GM19351 (cell line): ENCODE data around the gene CIAPIN1.

Source experiments
- ATAC-seq: cut with Tn5 transposase; IDR thresholded peaks from one replicate; pipeline ENCODE4 v1.9.1; 2021; ENCODE audit warnings: mild to moderate bottlenecking, moderate library complexity; ENCODE audit not compliant: unreplicated experiment

CIAPIN1 gene

DNA sequence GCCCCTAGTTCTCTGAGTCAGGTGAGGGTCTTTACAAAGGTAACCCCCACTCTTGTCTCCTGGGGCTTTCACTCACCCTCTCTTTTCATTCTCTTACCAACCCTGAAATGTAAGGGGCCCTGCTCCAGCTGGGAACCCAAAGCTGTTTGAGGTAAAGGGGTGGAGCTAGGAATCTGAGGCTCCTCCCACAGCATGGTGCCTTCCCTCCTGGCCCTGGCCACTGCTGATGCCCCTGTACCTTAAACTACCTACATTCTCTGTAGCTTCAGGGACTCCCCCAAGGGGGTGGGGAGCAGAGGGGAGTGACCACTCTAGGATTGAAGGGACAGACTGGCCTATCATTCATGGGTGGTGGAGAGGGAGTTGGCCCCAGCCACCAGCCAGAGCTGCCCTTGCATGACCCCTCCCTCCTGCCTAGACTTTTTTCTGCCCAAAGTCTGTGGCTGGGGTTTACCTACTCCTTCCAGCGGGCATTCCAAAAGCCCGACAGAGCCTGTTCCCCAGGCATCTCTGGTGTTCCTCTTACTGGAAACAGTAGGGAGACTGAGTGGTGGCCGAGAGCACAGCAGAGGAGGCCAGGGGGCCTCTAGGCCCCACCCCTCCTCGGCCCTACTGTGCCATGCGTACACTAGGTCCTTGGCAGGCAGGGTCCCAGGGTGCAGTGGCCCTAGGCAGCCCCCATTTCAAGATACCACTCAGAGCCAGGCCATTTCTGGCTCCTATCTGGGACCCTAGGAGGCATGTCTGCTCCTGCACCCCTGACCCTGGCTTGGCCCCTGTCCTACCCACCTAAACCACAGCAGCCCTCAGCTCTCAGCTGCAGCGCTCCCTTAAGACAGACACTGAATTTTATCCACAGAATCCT is 29.6 kb upstream of the CIAPIN1 start:
- no peak for ATAC-seq

DNA sequence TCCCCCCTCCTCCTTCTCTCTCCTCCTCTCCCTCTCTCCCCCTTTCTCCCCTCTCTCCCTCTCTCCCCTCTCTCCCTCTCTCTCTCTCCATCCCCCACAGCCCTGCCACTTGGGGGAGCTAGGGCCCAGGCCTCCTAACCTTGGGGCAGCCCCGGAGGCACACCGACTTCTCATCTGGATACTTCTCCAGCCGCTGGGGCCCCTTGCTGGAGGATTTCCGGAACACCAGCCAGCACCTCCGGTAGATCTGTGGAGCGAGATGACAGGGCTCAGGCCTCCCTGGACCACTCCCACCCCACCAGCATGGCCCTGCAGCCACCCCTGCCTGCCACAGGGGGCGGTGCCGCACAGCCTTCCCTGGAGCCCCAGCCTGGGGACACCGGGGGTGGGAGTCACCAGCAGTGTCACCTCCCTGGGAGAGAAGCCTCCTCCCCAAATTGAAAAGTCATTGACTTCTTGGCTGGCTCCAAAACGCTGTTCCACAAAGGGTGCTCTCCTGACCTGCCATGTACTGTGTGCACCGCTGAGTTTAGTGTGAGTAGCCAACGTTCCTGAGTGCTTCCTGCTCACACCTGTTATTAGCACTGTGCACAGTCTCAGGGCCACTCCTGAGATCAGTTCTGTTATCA is 28.6 kb upstream of the CIAPIN1 start:
- peak; percentile 96 for ATAC-seq

DNA sequence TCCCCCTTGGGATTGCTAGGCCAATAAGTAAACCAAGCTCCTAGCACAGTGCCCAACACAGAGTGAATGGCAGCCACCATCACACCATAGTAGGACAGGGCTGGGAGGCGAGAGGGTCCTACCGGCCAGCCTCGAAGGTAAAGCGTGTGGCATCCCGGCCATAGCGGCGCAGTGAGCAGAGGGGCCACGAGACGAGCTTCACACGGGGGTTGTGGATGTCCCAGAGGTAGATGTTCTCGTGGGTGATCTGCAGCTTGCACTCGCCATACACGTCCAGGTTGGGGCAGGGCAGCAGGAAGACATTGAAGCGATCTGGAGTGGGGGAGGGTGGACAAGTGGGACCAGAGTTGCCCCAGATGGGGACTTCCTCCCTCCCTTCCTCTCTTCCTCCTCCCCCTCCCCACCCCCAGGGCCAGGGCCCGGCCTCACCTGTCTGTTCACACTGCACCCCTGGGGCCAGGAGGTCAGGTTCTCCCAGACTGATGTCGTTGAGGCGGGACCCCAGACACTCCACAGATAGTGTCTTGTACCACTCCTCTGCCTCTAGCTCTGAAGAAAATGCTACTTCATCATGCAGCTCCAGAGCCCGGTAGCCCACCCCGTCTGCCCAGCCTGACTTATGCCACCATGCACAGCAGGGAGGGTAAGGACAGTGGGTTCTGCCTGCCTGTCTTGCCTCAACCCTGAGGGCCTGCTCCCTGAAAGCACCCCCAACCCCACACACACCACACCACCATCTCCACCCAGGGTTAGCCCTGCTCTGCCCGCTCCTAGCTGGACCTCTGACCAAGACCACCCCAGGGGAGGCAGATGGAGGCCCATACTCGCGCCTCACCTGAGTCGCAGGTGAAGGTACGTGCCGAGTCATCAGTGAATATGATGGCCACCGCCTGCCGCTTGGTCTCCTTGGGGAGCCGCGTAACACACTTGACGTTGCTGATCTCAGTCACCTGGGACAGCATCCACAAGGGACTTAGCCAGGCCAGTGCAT is 27.8 kb upstream of the CIAPIN1 start:
- no peak for ATAC-seq

DNA sequence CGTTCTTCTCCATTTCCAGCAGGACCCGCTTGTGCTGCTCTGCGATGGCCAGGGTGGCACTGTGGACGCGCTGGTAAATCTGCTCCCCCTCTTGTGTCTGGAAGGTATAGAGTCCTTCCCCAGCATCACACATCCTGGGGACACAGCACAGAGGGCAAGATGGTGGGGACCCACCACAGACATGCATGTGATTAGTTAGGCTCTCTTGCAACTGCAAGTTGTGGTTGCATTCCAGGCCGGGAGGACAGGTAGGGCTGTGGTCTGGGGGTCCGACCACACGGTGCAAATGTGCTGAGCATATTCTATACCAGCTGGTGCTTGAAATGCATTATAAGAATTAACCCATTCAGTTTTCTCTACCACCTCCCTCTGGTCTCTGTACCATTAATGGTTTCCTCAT is 26.7 kb upstream of the CIAPIN1 start:
- no peak for ATAC-seq

DNA sequence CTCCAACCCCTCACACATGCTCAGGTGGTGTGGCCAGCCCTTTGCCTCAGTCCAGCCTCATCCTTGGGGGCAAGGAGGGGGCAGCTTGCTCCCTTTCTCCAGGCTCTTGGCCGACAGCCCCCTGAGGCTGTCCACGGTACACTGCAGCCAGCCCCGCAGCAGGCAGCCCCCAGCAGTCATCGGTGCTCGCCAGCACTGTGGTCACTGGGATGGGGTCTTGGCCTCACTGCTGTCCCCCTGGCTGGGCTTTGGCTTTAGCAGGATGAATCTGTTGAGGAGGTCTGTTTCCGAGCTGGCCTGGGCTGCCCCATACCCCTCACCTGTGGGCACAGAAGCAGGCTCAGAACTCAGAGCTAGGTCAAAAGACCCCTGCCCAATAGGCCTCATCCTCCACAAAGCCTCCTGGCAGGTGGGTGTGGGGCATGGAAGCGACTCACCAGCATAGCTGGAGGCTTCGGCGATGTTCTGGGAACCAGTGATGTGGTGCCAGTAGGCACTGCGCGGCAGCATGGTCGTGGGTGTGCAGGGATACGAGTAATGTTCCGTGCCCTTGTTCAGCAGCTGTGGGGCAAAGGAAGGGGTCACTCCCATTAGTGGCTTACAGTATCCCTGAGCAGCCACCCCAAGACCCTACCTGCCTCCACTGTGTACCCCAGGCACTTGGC is 26.1 kb upstream of the CIAPIN1 start:
- no peak for ATAC-seq

DNA sequence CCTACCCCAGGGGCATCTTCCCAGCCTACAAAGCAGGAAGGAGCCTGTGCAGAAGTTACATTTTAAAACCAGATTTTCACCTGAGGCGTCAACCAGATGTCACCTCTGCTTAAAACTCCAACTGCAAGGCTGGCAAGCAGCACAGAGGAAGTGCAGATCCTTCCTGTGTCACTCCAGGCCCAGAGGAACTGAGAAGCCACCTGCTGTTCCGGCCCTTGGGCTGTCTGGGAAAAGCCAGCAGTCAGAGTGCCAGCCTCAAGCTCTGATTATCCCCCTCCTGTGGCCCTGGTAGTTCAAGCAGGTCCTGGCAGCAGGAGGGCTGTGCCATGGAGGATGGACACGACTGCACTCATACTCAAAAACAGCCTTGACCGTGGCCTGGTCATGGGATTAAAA is 25.5 kb upstream of the CIAPIN1 start:
- ATAC-seq: no peak

DNA sequence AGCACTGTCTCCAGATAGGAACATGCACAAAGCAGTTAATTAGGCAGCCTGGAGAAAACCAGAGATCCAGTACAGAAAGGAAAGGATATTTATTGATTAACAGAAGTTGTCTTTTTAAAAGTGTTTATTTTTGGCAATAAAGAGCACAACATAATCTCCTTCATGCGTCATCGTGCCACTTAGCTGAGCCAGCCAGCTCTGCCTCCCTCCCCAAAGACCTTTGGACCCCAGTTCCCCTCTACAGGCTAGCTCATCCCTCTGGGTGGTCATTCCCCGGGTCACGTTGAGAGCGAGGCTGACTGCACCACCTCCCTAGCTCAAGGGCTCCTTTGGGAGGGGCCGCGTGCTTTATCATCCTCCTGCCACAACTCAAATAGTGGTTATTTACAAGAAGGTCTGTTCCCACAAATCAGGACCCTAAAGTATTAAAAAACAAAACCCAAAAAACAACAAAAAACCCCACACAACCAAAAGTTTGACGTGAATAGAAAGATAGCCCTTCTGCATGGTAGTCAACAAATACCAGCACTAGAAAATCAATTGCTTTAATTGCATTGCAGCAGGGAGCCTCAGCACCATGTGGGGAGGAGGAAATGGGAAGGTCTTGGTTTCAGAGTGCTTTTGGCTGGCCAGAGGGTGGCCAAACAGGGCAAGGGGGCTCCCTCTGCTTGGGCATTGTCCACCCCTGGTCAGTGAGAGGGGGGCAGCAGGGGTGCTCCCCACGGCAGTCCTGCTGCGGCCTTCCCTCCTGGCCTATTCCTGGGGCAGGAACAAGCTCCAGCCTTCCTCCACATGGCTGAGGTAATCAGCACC is 24.9 kb upstream of the CIAPIN1 start:
- no peak for ATAC-seq

DNA sequence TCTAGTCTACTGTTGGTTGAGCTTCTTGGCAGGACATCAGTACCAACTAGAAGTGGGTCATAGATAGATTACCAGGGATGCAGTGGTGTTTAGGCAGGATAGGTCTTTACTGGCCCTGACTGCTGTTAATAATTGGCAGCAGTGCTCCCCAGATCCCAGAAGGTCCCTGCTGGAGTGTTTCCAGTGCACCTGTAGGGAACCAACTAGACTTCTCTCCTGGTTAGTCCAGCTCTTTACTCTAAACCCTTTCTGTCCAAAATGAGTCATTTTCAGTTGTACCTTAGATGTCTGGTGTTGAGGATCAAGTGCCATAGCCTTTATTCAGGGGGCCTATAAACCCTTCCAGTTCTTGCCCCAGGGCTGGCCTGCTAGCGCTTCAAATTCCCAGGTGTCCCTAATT is 24.0 kb upstream of the CIAPIN1 start:
- ATAC-seq: no peak

DNA sequence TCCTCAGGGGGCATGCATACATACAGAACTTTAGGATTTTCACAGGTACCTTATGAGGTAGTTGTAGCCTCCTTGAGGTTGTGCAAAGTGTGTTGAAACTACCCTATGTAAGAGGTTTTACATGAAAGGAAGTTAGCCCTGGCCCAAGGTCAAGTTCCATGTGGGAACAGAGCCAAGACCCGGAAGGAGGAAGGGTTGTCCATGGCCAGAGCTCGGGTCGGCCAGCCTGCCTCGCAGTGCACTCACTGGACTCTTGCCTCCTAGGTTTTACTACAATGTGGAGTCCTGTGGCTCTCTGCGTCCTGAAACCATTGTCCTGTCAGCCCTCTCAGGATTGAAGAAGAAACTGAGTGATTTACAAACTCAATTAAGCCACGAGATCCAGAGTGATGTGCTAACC is 23.5 kb upstream of the CIAPIN1 start:
- no peak for ATAC-seq

DNA sequence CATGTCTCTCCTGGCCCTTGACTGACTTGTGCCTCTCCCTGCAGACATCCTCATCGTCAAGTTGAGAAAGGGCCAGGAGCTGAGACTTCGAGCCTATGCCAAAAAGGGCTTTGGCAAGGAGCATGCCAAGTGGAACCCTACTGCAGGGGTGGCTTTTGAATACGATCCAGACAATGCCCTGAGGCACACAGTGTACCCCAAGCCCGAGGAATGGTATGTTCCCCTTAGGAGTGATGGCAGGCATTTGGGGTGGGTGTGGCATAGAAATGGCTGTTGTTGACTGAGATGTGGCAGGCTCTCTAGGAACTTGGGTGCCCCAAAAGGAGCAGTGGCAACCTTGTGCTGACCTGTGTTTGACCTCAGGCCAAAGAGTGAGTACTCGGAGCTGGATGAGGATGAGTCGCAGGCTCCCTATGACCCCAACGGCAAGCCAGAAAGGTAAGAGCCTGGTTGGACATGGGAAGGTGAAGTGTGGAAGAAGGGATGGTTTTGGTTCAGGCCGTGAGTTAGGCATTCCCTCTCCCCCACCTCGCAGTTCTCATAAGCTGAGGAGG is 22.8 kb upstream of the CIAPIN1 start:
- no peak for ATAC-seq

DNA sequence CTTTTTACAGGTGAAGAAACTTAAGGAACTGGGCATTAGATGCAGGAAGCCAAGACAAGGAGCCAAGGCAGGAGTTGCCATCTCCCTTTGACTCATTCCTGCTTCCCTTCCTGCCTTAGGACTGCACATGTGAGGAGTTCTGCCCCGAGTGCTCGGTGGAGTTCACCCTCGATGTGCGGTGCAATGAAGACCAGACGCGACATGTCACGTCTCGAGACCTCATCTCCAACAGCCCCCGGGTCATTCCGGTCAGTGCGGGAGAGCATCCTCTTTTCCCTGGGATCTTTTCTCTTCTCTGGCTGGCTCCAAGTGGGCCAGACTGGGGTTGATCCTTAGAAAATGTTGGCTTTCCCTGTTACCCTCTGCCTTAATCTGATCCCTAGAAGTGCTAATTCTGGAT is 21.9 kb upstream of the CIAPIN1 start:
- ATAC-seq: no peak

DNA sequence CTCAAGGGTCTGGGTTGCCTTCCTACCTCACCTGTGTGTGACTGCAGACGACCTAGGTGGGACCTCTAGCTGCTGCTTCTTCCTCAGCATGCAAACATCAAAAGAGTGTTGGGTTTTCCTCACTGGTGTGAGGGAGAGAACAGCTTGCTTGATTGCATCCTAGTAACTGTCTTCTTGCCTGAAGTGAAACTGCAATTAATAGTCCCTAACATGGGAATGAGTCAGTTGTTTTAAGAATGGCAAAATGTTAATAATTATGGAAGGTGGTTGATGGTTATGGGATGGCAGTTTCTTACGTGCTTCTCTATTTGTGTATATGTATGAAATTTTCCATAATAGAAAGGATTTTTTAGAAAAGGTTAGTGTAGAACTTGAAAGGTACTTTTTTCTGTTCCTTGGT is 21.2 kb upstream of the CIAPIN1 start:
- ATAC-seq: no peak

DNA sequence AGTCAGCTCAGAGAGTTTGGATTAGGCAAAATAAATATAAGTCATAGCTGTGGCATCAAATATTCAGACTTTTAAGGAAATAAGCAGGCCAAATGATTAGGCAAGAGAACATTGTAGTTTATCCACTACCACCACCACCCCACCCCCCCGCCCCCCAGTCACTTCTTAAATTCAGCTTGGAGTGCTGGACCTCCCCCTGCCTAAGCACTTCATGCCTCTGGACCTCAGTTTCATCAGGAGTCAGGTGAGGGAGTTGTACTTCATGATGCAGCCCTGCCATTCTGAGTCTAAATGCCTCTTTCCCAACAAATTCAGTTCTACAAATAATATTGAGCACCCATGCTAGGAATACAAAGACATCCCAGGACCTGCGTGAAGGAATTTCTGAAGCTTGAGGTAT is 17.3 kb upstream of the CIAPIN1 start:
- no peak for ATAC-seq

DNA sequence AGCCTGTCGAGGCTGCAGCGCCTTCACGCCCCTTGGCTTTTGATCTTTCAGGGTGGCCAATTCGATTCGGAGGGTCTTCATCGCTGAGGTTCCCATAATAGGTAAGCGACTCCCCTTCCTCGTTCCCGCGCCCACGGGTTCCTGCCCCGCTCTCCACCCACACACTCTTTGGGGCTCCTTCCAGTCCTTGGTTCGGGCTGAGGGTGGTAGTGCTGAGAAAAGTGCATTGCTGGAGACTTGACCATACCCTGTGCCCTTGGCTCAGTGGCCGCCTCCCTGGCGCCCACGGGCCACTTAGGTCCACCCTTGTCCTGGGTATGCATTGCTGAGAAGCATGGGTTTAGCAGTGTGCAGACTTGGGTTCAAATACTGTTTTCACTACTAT is 15.8 kb upstream of the CIAPIN1 start:
- ATAC-seq: peak; percentile 14

DNA sequence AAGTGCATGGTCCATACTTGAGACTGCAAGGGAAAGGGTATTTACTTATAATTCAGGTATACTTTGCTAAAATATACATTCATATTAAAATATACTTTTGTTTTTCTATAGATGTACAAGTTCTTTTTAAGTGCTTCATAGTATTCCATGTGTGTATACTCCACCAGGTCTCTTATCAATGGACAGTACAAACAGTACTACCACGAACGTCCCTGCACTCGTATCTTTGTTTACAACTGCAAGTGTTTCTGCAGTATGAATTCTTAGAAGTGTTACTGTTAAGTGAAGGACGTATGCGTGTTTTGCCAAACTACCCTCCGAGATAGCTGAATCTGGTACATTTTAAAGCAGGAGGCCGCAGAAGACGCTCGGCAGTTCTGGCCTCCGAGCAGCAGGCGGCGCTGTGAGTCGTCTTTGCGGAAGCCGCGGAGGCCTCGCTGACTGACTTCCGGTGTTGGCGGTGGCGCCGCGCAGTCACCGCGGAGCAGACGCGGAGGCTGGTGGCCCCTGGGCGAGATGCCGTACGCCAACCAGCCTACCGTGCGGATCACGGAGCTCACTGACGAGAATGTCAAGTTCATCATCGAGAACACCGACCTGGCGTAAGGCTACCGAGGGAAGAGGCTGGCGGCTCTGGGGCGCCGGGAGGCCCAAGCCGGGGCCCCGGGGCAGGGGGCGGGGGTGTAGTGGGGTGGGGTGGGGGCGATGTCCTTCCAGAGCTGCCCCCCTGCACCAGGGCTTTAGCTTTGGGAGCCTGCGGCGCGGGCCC is 15.2 kb upstream of the CIAPIN1 start, which contains the start of gene POLR2C:
POLR2C (plus strand) TSS at position 471 of the 769 bp plus-strand sequence; CDS start at position 517, 46 bp downstream.
- ATAC-seq: peak; percentile 92

DNA sequence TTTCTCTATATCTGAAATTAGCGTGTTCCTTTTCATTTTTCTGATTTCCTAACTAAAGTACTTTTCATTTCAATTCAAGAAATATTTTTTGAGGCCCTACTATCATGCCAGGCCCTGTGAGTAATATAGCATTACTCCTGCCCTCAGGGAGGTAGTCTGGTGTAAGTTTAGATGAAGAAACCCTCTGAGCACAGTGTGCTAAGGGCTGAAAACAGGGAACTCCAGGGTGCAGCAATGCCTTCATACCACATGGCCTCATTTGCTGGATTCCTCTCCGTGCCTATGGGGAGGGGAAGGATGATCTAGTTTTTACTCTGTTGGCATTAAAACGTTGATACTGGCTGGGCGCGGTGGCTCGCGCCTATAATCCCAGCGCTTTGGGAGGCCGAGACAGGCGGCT is 4.8 kb upstream of the CIAPIN1 start:
- ATAC-seq: no peak

DNA sequence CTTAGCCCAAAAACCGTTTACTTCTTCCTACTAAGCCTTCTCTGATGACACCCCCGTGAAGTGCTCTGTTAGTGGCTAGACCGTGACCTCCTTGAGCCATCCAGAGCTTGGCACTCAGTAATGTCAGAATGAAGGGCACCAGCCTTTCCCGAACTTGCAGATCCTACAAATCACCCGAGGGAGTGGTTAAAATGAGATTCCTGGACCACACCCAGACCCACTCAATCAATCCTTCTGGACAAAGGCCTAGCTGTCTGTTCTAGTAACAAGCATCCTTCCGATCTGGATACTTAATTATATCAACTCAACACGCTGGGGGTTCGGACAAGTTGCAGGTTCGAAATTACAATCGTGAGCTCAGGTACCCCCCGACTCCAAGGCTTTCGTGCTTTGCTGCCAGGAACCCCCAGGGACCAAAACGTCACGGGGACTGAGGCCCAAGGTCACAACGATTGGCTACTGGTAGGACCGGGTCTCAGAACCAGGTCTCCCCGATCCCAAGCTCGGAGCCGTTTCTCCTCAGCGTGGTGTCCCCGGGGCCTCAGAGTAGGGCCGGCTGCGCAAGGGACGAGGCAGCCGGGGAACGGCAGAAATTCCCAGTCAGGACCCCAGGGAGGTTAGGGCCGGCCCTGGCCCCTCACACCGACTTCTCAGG is 527 bp downstream of the CIAPIN1 start:
- ATAC-seq: peak; percentile 42

DNA sequence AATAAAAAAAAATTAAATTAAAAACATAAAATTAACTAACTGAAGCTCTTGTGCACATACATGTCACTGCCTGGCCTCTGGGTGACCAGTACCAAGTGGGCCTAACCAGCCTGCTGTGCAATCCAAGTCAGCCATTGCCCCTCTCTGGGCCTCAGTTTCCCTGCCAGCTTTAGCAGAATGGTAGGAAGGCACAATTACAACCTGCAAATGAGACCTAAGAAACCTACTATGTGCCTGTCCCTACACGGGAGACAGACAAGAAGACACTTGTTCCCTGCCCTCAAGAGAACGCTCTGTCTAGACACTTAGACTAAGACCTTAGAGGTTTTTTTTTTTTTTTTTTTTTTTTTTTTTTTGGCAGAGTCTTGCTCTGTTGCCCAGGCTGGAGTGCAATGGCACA is 1.7 kb downstream of the CIAPIN1 start:
- ATAC-seq: no peak
